Kidney glomerular epithelial cell (primary cell): ENCODE data around the gene ABR.

ENCODE experiments used
- DNase-seq: peaks from one replicate; lab custom pipeline; 2025; lab: John Stamatoyannopoulos, UW

Gene ABR

GRCh38 chr17:1179818-1180742 is at the start of gene ABR:
ABR (minus strand) TSS chr17:1179981; CDS start chr17:1179727, 254 bp downstream.
- no peak for DNase-seq

- no peak for DNase-seq
These were observed 49.6 kb upstream of the ABR start for GRCh38 chr17:1229349-1229899.

- no peak for DNase-seq
These were observed 49.1 kb upstream of the ABR start for GRCh38 chr17:1228781-1229348.

- no peak for DNase-seq
These were observed 48.4 kb upstream of the ABR start for GRCh38 chr17:1227917-1228780.

- no peak for DNase-seq
These were observed 47.6 kb upstream of the ABR start for GRCh38 chr17:1227365-1227764.

GRCh38 chr17:1226308-1226707 is 46.5 kb upstream of the ABR start:
- no peak for DNase-seq

GRCh38 chr17:1224330-1224729 is 44.5 kb upstream of the ABR start:
- DNase-seq: no peak

- DNase-seq: no peak
These were observed 43.9 kb upstream of the ABR start for GRCh38 chr17:1223662-1224061.

GRCh38 chr17:1222321-1222720 is 42.5 kb upstream of the ABR start:
- peak; percentile 76 for DNase-seq

GRCh38 chr17:1221209-1221608 is 41.4 kb upstream of the ABR start:
- DNase-seq: no peak

- no peak for DNase-seq
These were observed 40.6 kb upstream of the ABR start for GRCh38 chr17:1220346-1220745.

- no peak for DNase-seq
These were observed 37.3 kb upstream of the ABR start for GRCh38 chr17:1217089-1217385.

- no peak for DNase-seq
These were observed 36.7 kb upstream of the ABR start for GRCh38 chr17:1216217-1217088.

GRCh38 chr17:1212946-1213345 is 33.2 kb upstream of the ABR start:
- no peak for DNase-seq

- DNase-seq: no peak
These were observed 31.5 kb upstream of the ABR start for GRCh38 chr17:1211287-1211686.

- no peak for DNase-seq
These were observed 29.2 kb upstream of the ABR start for GRCh38 chr17:1208966-1209365.

- no peak for DNase-seq
These were observed 26.4 kb upstream of the ABR start for GRCh38 chr17:1206026-1206777.

- no peak for DNase-seq
These were observed 24.1 kb upstream of the ABR start for GRCh38 chr17:1203967-1204291.

- no peak for DNase-seq
These were observed 23.6 kb upstream of the ABR start for GRCh38 chr17:1203111-1203966.

GRCh38 chr17:1202291-1202690 is 22.5 kb upstream of the ABR start:
- no peak for DNase-seq
